HG03342 (cell line): ENCODE measurements around the gene LPIN1.
"Not testable (repeated sequence)": the region's sequence is repeated elsewhere in the genome, so short reads cannot be mapped to it uniquely, and the experiment has no call there.

Experiments
- ATAC-seq: cut with Tn5 transposase; IDR thresholded peaks from one replicate; pipeline ENCODE4 v1.9.1; 2021; ENCODE audit warnings: mild to moderate bottlenecking, moderate library complexity; ENCODE audit not compliant: unreplicated experiment

Gene LPIN1

GRCh38 chr2:11807156-11808015 is 61.0 kb downstream of the LPIN1 start:
- no peak for ATAC-seq

- ATAC-seq: no peak
Observed at GRCh38 chr2:11808016-11808400, 61.6 kb downstream of the LPIN1 start.

- ATAC-seq: no peak
Observed at GRCh38 chr2:11809586-11810236, 63.3 kb downstream of the LPIN1 start.

GRCh38 chr2:11810237-11810977 is 64.0 kb downstream of the LPIN1 start:
- ATAC-seq: no peak

- no peak for ATAC-seq
Observed at GRCh38 chr2:11811036-11811654, 64.7 kb downstream of the LPIN1 start.

GRCh38 chr2:11812466-11813248 is 66.2 kb downstream of the LPIN1 start:
- no peak for ATAC-seq

GRCh38 chr2:11813345-11813744 is 66.9 kb downstream of the LPIN1 start:
- ATAC-seq: not testable (repeated sequence)

DNA sequence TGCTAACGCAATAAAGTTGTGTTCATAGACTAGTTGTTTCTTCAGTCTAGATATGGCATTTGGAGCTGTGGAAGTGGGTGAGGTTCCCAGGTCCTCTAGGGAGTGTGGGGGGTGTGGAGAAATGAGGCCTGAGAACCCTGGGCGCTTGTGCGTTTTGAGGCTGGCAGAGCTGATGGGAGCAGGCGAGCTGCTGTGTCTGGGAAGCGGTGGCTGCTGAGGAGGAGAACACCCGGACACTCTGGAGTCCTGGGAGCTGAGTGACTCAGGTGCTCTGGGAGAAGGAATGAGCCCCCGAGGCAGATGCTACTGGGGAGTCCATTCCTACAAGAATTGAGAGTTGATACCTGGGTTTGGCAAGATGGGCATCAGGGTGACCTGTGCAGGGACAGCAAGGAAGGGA is 67.5 kb downstream of the LPIN1 start:
- ATAC-seq: no peak

GRCh38 chr2:11814979-11815510 is 68.6 kb downstream of the LPIN1 start:
- ATAC-seq: no peak

- not testable (repeated sequence) for ATAC-seq
Observed at GRCh38 chr2:11816935-11817334, 70.5 kb downstream of the LPIN1 start.

- ATAC-seq: no peak
Observed at GRCh38 chr2:11819235-11819729, 72.8 kb downstream of the LPIN1 start.

DNA sequence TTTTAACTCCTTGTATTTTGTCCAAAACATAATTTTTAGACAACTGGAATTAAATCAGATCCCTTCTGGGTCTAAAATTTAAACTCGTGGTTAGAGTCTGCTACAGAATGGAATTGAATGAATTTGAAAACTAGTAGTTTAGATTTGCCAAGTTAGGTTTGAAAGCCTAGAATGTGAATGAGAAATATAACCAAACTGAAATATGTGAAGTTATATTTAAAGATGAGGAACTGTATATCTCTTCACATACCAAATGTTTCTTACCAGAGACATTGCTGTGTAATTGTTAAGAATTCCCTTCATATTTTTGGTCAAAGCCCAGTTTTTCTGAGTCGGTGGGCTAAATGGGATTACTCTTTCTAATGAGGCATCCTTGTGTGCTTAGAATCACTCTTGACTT is 74.2 kb downstream of the LPIN1 start:
- ATAC-seq: no peak

GRCh38 chr2:11821705-11822104 is 75.3 kb downstream of the LPIN1 start:
- no peak for ATAC-seq

DNA sequence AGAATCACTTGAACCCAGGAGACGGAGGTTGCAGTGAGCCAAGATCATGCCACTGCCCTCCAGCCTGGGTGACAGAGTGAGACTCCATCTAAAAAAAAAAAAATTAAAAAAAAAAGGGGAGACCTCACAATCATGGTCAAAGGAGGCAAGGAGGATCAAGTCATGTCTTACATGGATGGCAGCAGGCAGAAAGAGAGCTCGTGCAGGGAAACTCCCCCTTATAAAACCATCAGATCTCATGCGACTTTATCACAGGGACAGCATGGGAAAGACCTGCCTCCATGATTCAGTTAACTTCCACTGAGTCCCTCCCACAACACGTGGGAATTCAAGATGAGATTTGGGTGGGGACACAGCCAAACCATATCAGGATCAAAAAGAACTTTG is 75.9 kb downstream of the LPIN1 start:
- ATAC-seq: not testable (repeated sequence)

DNA sequence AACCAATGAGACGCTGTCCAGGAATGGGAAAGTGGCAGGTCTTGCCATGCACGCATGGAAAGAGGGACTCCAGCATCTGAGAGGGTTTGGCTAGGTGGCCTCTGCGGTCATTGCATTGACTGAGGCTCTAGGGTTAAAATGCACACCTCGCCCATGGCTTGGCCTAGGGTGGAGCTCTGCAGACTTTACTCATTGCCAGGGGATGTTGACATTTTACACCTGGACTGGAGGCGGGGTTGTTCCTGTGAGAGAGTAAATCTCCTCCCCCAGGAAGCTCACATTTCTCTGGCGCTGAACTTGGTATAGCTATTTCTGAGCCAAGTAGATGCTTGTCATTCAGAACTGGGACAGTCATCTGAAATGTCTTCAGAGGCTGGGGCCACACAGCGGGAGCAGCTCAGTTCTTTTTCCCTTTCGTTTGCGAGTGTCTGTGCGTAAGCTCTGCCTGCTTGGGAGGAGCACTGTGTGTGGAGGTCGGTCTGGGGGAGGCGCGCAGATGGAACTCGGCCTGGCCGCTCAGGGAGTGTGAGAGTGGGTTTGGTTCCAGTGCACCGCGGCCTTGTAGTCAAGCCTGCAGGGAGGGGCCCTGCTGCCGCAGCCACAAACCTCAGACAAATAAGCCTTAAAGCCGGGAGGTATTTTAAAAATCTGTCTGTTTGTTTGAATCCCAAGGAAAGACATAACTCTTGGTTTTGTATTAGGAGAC is 76.5 kb downstream of the LPIN1 start:
- ATAC-seq: no peak

DNA sequence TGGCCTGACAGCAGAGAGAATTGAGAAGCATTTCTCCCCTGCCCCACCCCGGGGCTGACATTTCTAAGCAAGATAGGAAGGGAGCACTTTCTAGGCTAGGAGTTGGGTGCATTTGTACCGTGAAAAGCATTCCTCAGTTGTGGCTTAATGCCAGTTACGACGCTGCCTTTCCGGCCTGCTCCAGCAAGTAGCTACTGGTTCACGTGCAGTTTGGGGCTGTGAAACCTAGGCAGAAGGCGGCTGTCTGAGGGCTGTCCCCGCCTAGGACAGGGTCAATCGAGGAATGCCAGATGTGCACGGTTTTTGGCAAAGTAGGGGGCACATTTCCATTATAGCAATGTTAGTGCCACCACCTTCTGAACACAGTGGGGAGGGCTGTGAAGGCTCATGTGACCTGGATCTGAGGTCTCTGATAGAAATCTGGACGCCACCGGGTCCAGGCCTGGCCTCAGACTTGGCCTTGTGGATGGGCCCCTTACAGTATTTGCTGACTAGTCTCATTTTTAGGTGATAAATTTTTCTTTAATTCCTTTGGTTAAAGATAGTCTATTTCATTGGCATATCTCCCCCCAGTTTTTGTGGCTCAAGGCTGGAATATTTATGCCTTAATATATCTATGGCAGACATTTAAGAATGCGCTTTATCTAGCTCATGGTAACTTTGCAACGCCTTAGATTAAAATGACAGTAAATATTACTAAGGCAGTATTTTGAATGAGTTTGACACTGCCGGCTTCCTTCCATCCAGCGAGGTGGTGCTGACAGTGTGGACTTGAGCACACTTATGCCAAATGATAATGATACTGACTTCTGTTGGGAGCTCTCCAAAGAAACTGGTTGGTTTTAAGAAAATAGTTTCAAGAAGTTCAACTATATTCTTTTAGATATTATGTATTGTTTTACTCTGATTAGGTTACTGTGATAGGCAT is 78.7 kb downstream of the LPIN1 start:
- no peak for ATAC-seq

- no peak for ATAC-seq
Observed at GRCh38 chr2:11827547-11827946, 81.1 kb downstream of the LPIN1 start.

- no peak for ATAC-seq
Observed at GRCh38 chr2:11828933-11829323, 82.5 kb downstream of the LPIN1 start.
